SK-N-SH (cell line): ENCODE data around the gene CASK.

Experiments
- CTCF ChIP-seq: fragments of 200-600 bp; sonication (generic); IDR thresholded peaks from 2 replicates; pipeline ENCODE4 v1.6.1; 2017; ENCODE audit warnings: antibody characterized with exemption, mild to moderate bottlenecking, moderate library complexity
- EP300 ChIP-seq, 2 experiments: IDR thresholded peaks; 2 replicates each; pipeline versions ENCODE4 v1.4.0 to v1.6.1; 2012; ENCODE audit warnings: borderline replicate concordance in 1 of 2, low read depth in 1 of 2, low read length in 1 of 2
- FOXJ3 ChIP-seq: sonication (generic); formaldehyde crosslinking; IDR thresholded peaks from 2 replicates; pipeline ENCODE4 v1.5.1; 2020; ENCODE audit warnings: mild to moderate bottlenecking, missing genetic modification reagents
- JUND ChIP-seq: IDR thresholded peaks from 2 replicates; pipeline ENCODE4 v1.4.0; 2012
- RCOR1 ChIP-seq: fragments of 150-350 bp; IDR thresholded peaks from 2 replicates; pipeline ENCODE4 v1.6.1; 2017; ENCODE audit warnings: antibody characterized with exemption, low read length
- TAF1 ChIP-seq: IDR thresholded peaks from 2 replicates; pipeline ENCODE4 v1.6.1; 2012; ENCODE audit warnings: low read depth, mild to moderate bottlenecking, low read length, moderate library complexity, borderline replicate concordance

GRCh38 chrX:41718481-41719235 is 204.7 kb downstream of the CASK start:
- TF ChIP-seq JUND = no peak
- TF ChIP-seq CTCF = no peak
- no peak for TF ChIP-seq RCOR1
- TF ChIP-seq EP300 (IDR thresholded peaks at IDR 0.05; ENCODE audit: borderline replicate concordance in 1 of 2, low read depth in 1 of 2, low read length in 1 of 2) = no peak
- TF ChIP-seq TAF1 = no peak
- no peak for TF ChIP-seq FOXJ3 (CRISPR knock-in tag)
